ENCODE results near the gene NDST3. TPM values are rescaled to one million over a fixed set of nuclear protein-coding genes. Genes with fewer than 3 reads are reported as not detected.
"Not testable (repeated sequence)": the region's sequence is repeated elsewhere in the genome, so short reads cannot be mapped to it uniquely, and the experiment has no call there.

Gene NDST3
- total RNA-seq, 1 donor from 2014 or later = 5.7 TPM

GRCh38 chr4:118296729-118297128 is 262.4 kb downstream of the NDST3 start:
- Mint-ChIP-seq H3K4me1 (no peaks in the 10 kb centered on the region), H3K27ac (ENCODE audit: unreplicated experiment) (no peak overlapping the region), H3K9me3 (no peaks in the 10 kb centered on the region), H3K36me3 (ENCODE audit: low read depth) (no peaks in the 10 kb centered on the region), H3K4me3 (no peak overlapping the region), H3K27me3 (ENCODE audit: low read depth) (no peaks in the 10 kb centered on the region)
- no peak for DNase-seq (ENCODE audit: low read depth, low spot score)
- TF ChIP-seq CTCF (conservative IDR thresholded peaks at IDR 0.05) = no peak

- H3K36me3 Mint-ChIP-seq (ENCODE audit: low read depth); H3K4me1 Mint-ChIP-seq; DNase-seq (ENCODE audit: low read depth, low spot score); H3K27ac Mint-ChIP-seq (ENCODE audit: unreplicated experiment); H3K27me3 Mint-ChIP-seq (ENCODE audit: low read depth); H3K9me3 Mint-ChIP-seq; H3K4me3 Mint-ChIP-seq: not testable (repeated sequence)
Measured at GRCh38 chr4:118299619-118300018, 265.3 kb downstream of the NDST3 start.

- Mint-ChIP-seq H3K27me3 (ENCODE audit: low read depth) (no peaks in the 10 kb centered on the region), H3K36me3 (ENCODE audit: low read depth) (no peaks in the 10 kb centered on the region), H3K27ac (ENCODE audit: unreplicated experiment) (peak overlapping the region; percentile 83), H3K4me3 (peak overlapping the region; percentile 6), H3K9me3 (peaks cover 2% of the 10 kb centered on the region), H3K4me1 (peaks cover 29% of the 10 kb centered on the region)
- TF ChIP-seq CTCF (conservative IDR thresholded peaks at IDR 0.05) = no peak
- DNase-seq (ENCODE audit: low read depth, low spot score) = no peak
Measured at GRCh38 chr4:118307643-118308042, 273.4 kb downstream of the NDST3 start.

Data from neural crest cell (in vitro differentiated cells).